HuH-7 (cell line): ENCODE results near the gene PPFIA4.

Source experiments
- DNase-seq: peaks from one replicate; pipeline ENCODE4 v3.0.0; 2011; ENCODE audit warnings: low spot score

The PPFIA4 gene

DNA sequence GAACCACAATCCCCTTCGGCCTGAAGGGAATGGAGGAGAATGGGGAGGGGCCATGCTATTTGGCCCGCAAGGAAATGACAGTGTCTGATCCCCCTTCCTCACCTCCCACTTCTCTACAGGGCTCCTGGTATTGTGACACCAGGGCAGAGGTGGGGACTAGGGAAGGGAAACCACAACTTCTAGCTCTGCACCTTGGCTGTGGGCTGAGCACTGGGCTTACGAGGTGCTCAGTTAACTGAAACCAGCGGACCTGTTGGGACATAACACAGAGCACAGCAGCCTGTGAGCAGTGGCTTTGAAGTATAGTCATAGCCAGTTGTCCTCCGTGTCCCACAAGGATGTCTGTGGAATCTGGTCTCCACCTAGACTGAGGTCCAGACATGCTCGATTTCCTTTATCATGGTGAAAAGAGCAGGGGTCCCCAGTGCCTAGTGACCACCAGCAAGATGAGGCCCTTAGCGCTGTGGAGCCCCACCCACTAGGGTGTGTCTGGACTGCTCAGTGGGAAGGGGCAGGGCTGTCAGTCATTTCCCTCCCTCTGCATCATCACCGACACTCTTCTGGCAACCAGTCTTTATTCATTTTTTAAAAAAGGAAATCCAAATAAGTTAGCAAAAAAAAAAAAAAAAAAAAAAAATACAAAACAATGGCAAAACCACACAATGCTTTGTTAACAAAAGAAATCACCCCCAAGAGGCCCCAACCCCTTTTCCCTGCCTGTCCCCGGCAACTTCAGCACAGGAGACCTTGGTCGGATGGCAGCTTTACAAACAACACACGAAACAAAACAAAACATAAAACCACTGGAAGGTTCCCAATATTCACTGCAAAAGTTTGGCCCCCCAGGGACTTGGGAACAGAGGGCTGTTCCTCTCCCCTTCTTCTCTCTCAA lies 56.5 kb downstream of the PPFIA4 start:
- no peak for DNase-seq

DNA sequence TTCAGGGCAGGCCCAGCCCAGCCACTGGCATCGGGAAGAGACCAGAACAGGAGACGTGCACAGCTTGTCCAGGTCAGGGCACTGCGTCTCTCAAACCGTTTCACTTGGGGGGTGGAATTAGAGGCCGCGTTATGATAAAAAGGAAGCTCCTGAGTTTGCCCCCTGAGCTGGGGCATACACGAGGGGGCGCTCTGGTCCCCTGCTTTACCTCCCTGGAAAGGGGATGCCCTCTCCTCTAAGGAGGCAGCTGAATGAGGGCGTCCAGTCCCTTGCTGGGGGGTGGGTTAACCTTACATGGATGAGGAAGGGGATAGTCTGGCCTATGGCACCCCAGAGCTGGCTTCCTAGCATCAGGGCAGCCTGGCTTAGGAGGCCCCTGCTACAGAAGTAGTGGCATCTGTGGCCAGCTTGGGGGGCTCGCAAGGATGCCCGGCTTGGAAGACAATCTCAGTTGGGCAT lies 57.2 kb downstream of the PPFIA4 start:
- DNase-seq: no peak

DNA sequence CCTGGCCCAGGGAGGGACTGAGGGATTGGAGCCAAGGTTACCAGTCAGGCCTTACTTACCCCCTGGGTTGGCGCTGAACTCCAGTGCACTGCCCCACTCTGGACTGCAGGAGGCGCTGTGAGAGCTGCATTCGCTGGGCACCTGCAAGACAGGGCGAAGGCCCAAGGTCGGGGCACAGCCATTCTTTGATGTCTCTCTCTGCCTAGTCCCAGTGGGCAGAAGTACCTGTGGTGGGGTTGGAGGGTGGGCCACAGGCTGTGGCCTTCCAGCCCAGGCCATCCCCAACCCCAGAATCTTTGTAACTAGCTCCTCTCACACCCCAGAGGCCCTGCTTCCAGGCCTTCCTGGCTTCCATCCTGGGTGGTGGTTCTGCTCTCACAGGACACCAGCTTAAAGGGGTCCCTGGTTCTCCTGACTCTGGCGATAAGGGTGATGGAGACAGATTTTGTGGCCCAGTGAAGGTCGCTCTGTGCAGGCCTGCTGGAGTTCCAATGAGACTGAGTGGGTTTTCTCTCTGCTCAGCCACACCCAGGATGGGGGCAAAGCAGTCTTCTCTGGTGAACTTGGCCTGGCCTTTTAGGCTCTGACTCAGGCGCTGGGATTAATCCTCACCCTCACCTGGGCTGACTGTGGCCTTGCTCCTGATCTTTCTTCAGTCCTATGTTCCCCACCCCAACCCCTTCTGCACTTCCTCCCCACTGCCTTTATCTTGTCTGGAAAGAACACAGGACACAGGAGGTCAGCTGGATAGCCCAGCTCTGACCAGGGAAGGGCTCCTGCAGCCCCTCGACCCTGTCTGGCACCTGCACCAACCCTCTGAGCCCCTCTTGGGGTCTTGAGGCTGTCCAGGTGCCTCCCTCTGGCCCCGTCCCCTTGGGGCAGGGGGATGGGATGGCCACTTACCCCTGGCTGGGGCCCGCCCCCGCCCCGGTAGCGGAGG lies 58.6 kb downstream of the PPFIA4 start:
- peak; percentile 51 for DNase-seq

DNA sequence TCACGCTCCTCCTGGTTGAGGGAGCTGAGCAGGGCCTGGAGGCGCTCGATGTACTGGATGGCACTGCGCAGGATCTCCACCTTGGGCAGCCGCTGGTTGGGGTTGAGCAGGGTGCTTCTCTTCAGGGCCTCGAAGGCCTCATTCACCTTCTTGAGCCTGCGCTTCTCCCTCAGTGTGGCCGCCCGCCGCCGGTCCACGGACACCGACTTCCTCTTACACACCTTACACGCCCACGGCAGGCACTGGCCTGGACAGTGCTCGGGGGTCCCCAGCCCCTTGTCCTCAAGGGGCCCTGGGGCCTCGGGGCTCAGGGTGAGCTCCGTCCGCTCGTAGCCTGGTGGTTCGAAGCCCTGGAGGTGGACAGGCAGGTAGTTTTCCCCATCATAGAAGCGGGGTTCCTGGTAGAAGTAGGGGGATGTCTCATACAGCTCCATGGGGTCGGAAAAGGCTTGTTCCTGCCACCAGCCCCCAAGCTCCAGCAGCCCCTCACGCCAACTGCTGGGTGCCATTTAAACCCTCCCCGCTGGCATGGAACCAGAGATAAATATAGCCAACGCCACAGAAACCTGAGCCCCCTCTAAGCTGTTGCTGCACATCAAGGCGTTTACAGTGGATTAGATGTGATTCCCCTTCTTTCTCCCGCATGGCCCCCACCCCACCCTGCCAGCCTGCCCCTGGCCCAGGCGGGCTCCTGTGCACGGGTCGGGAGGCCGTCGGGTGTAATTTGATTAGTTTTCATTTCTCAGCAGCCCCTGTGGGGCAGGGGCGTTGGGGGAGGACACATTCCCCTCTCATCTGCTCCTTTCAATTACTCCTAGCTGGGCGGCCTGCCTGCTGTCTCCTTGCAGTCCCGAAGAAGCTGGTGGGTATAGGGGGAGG lies 59.5 kb downstream of the PPFIA4 start, which contains the start of gene MYOG:
Gene MYOG, minus strand, starts transcription at position 485 of the 879 bp plus-strand sequence. Its CDS starts 51 bp downstream, at position 434.
- DNase-seq: no peak

DNA sequence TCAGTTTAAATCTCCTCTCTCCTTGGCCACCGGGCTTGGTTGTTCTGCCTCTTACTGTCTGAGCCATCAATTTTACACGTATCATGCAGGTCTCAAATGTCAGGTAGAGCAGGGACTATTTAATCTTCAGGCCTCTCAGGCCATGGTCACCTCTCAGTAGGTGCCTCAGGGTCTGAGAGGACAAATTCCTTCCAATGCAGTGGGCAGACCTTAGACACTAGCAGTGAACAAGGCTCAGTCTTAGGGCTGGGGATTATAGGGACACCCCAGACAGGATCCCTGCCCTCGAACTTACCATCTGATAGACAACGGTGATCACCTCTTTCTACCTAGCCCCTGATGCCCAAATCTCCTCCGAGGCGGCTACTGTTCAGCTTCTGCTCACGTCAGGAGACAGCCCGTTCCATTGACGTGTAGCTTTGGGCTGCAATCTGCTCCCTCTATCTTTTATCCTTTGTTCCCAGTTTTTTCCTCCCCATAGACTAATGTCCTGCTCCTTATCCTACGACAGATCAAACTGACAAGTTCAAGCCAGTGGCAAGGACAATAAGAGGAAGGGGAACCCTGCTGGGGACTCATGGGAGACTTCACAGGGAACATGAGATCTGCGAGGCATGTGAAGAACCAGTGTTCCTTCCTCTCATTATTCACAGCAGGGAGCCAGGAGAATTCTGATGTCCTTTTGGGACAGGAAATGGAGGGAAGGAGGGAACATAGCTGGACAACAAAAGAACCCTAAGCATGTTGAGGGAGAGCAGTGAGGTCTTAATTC lies 60.9 kb downstream of the PPFIA4 start:
- no peak for DNase-seq

GRCh38 chr1:203088441-203088840 lies 62.1 kb downstream of the PPFIA4 start:
- no peak for DNase-seq

GRCh38 chr1:203089001-203089650 lies 62.8 kb downstream of the PPFIA4 start:
- DNase-seq: no peak

- DNase-seq: no peak
These were observed 63.4 kb downstream of the PPFIA4 start for GRCh38 chr1:203089651-203090045.

DNA sequence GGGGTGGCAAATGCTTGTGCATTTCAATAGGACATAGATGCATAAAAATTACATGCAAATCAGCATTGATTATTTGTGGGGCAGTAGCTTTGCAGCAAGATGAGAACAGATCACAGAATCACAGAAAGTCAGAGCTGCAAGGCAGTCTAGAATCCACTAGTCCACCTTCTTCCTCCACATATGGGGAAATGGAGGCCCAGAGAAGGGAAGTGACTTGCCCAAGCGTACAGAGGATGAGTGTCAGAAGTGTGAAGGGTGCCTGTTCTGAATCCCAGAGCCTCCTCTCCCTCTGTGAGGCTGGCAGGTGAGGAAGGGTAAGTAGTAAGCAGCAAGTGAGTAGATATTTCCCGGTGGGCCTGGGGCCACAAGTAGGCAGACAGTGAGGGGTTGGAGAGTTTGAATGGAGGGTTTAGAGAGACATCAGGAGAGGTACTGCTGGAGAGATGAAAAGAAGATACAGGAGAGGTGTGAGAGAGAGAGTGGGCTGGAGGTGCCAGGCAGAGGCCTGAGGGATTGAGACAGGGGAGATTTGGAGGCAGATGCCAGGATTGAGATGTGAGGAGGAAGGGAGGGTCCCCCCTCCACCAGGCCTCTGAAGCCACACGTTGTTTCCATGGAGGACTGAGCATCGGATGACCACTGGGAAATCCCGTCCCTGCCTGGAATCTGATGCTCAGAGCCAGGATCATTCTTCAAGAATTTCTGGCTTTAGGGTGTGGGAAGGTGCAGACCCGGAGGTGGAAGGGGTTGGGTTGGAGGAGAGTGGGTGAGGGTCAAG lies 64.3 kb downstream of the PPFIA4 start:
- DNase-seq: no peak

GRCh38 chr1:203091199-203091477 lies 64.8 kb downstream of the PPFIA4 start:
- no peak for DNase-seq

DNA sequence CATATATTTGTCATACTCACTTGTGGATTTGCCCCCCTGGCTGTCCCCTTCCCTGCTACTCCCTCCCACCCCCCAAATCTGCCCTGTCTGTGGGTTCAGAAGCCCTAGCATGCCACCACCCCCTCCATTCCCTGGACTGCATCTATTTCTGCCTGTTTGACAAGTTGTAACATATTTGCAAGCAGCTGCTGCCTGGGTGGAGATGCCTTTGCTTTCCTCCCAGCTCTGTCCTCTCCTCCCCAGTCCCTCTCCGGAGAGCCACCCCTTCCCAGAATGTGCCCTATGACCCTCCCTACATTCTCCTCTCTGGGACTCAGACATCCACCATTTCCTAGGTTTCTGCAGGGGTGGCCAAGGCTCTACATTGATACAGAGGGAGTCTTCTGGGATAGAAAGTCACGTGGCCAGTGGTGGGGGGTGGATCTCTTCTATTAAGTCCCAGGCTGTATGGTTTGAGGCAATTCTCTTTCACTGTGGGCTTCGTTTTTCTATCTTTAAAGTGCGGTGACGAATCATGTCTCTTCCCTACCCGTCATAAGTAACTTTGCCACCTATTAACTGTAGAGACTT lies 65.6 kb downstream of the PPFIA4 start:
- DNase-seq: no peak

GRCh38 chr1:203093754-203094410 lies 67.6 kb downstream of the PPFIA4 start:
- no peak for DNase-seq

DNA sequence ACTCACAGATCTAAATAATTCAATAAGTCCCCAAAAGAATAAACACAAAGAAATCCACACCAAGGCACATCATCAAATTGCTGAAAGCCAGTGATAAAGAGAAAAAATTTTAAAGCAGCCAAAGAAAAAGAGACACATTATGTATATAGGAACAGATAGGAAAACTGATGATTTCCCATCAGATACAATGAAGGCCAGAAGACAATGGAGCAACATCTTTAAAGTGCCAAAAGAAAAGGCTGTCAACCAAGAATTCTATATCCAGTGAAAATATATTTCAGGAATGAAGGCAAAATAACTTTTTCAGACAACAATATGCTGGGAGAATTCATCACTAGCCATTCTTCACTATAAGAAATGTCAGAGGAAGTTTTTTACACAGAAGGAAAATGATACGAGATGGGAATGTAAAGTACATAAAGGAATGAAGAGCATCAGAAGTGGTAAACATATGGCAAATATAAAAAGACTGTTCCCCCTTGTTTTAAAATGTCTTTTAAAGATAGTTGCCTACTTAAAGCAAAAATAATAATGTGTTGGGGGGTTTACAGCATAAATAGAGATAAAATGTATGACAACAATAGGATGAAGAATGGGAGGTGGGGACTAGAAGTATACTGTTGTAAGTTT lies 68.9 kb downstream of the PPFIA4 start:
- DNase-seq: no peak

GRCh38 chr1:203096566-203096965 lies 70.3 kb downstream of the PPFIA4 start:
- DNase-seq: no peak

- no peak for DNase-seq
These were observed 70.7 kb downstream of the PPFIA4 start for GRCh38 chr1:203097001-203097400.

DNA sequence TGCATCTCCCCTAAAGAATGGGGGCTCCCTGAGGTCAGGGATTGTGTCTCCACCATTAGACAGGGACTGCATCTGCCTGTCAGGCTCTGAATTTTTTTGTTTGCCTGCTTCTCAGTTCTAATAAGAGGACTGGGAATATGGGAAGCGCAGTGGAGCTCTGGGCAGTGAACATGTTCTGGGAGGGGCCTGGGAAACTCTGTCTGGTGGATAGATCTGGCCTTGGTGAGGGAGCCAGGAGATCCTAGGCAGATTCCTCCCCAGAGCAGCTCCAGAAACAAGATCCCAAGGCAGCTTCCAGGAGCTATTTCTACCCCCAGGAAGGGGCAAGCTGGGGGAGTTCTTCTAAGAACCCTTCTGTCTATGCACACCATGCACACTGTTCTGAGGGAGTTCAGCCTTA lies 72.2 kb downstream of the PPFIA4 start:
- DNase-seq: no peak

DNA sequence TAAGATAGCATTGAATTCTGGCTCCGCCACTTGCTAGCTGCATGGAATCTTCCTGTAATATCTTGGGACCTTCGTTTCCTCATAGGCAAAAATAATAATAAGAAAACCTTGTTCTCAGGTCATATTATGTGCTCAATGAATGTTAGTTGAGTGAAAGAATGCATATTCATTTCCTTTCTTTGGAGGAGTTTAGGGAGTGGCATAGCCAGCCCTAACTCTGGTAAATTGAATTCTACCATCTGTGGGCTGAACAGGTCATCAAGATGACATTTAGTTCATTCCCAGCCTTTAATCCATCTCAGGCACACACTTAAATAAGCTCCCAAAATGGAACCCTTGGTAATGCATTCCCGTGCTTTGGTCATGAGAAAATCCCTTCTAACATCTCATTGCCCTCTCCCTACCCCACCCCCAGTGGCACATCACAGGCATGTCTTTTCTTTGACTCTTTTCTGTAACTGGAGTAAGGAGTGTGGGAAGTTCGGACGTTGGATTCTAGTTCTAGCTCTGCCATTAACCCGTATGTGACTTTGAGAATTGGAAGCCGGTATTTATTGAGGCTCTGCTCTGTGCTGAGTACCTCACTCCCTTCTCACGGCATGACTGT lies 72.7 kb downstream of the PPFIA4 start:
- no peak for DNase-seq
